Measurements from ENCODE around the gene RPS6KL1. TPM values are rescaled to one million over a fixed set of nuclear protein-coding genes. Genes with fewer than 3 reads are reported as not detected.

The RPS6KL1 gene
- total and polyA plus RNA-seq, 2 experiments from 2014 or later = 5.6 to 6.5 TPM

- Mint-ChIP-seq H3K4me1 (peaks cover 52% of the 10 kb centered on the region), H3K4me3 (peak within 1 kb of the TSS; percentile 100), H3K36me3 (ENCODE audit: low read depth) (peaks cover 7% of the 10 kb centered on the region; the same call in 2 of the 3 replicates), H3K9me3 (no peaks in the 10 kb centered on the region), H3K27me3 (ENCODE audit: insufficient read depth, low read depth, poor library complexity) (peaks cover 12% of the 10 kb centered on the region), H3K27ac (peak within 1 kb of the TSS; percentile 96)
- DNase-seq (ENCODE audit: low spot score) = peak; percentile 91
- no peak for TF ChIP-seq CTCF (conservative IDR thresholded peaks at IDR 0.05; ENCODE audit: low read depth in 2 of 2)
- TF ChIP-seq POLR2AphosphoS5 (IDR thresholded peaks at IDR 0.05; ENCODE audit: low read depth) = peak; percentile 96
- no peak for TF ChIP-seq JUNB (IDR thresholded peaks at IDR 0.05; ENCODE audit: unreplicated experiment)
- peak; percentile 82 for TF ChIP-seq ETS1 (IDR thresholded peaks at IDR 0.05)
- peak; percentile 65 for TF ChIP-seq CREB1 (CRISPR knock-in tag; IDR thresholded peaks at IDR 0.05; ENCODE audit: low read depth)
- no peak for TF ChIP-seq ZNF331 (CRISPR knock-in tag; IDR thresholded peaks at IDR 0.05; ENCODE audit: low read depth)
- TF ChIP-seq ZNF114 (CRISPR knock-in tag; IDR thresholded peaks at IDR 0.05) = no peak
- no peak for TF ChIP-seq NANOG (IDR thresholded peaks at IDR 0.05; ENCODE audit: borderline replicate concordance)
- no peak for TF ChIP-seq ZNF462 (CRISPR knock-in tag; IDR thresholded peaks at IDR 0.05)
- TF ChIP-seq REST (IDR thresholded peaks at IDR 0.05; ENCODE audit: unreplicated experiment) = no peak
- TF ChIP-seq EZH2 (IDR thresholded peaks at IDR 0.05; ENCODE audit: low read depth, unreplicated experiment) = no peak
- TF ChIP-seq EZH2phosphoT487 (IDR thresholded peaks at IDR 0.05; ENCODE audit: unreplicated experiment) = no peak
- no peak for TF ChIP-seq STAT1 (IDR thresholded peaks at IDR 0.05; ENCODE audit: unreplicated experiment)
- no peaks in the 10 kb centered on the region for H3K9me2 ChIP-seq (ENCODE audit: insufficient read depth)
- peak; percentile 88 for ATAC-seq
- H3K4me1 ChIP-seq (ENCODE audit: insufficient read depth) = peaks cover 45% of the 10 kb centered on the region
- peak within 1 kb of the TSS; percentile 100 for H2AFZ ChIP-seq
- H3K4me3 ChIP-seq = peak within 1 kb of the TSS; percentile 97
- H3K36me3 ChIP-seq (ENCODE audit: insufficient read depth) = no peaks in the 10 kb centered on the region
- H3K4me2 ChIP-seq = peak within 1 kb of the TSS; percentile 98
- H3K27ac ChIP-seq (ENCODE audit: low read depth) = peak within 1 kb of the TSS; percentile 56; the same call in 1 of the 2 replicates
- peaks cover 43% of the 10 kb centered on the region for H3K79me2 ChIP-seq (replicated peaks; ENCODE audit: insufficient read depth)
- peaks cover 22% of the 10 kb centered on the region for H4K20me1 ChIP-seq (replicated peaks; ENCODE audit: insufficient read depth)
- no peaks in the 10 kb centered on the region for H3K27me3 ChIP-seq (ENCODE audit: insufficient read depth)
- H3F3A ChIP-seq (replicated peaks; ENCODE audit: low read depth) = no peaks in the 10 kb centered on the region
These were observed 41.5 kb downstream of the RPS6KL1 start, which contains the start of gene DLST for GRCh38 chr14:74881431-74882102. Gene DLST (plus strand): TSS chr14:74881916. CDS start chr14:74881954, 38 bp downstream.
